Activated T-cell treated with anti-CD3 and anti-CD28 coated beads for 1 hour (primary cell): ENCODE results near the gene TEF.

Experiments used
- DNase-seq: peaks from one replicate; pipeline ENCODE4 v3.0.0-alpha.2; 2020; ENCODE audit warnings: low read depth

Gene TEF

DNA sequence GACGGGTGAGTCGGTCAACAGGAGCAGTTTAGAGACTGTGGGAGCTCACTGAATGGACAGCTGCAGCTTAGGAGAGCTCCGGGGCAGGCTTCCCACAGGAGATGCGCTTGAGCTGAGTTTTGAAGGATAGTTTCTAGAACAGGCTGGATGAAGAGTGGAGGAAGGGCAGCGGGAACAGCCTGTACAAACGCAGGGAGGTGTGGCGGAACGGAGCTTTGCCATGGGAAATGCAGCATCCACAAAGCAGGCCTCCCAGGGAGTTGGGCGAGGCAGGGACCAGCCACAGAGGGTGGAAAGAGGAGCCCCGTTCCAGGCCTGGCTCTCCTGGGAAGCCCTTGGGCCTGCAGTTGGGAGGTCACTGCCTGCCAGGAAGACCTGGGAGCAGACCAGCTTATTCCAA, 26.8 kb upstream of the TEF start:
- no peak for DNase-seq

DNA sequence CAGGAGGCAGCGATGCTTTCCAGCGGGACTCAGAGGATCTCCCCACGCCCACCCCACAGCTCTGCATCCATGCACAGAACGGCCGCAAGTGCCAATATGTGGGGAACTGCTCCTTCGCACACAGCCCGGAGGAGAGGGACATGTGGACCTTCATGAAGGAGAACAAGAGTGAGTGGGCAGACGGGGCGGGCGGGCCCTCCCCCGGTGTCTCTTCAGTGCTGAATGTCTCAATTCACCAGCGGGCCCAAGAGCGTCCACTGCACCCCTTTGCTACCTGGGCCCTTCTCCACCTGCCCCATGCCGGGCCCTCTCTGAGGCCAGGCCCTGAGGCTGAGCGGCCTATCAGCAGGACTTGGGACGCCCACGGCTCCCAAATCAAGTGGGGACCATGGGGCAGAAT, 25.8 kb upstream of the TEF start:
- DNase-seq, result no peak

DNA sequence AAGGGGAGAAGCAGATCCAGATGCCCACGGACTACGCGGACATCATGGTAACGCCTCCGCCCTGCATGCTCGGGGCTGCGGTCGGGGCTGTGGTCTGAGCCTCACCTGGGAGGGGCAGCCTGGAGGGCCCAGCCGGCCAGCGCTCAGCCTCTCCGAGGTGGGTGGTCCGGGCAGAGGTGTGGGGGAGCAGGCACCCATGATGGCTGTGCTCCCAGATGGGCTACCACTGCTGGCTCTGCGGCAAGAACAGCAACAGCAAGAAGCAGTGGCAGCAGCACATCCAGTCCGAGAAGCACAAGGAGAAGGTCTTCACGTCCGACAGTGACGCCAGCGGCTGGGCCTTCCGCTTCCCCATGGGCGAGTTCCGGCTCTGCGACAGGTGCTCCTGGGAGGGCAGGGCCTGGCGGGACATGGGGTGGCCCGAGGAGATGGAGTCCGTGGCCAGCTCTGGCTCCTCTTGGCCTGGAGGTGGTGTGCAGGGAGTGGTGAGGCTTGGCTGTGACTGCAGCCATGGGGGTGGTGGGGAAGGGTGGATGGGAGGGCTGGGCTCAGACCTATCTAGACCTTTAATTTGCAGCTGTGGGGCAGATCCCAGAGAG, 25.2 kb upstream of the TEF start:
- no peak for DNase-seq

DNA sequence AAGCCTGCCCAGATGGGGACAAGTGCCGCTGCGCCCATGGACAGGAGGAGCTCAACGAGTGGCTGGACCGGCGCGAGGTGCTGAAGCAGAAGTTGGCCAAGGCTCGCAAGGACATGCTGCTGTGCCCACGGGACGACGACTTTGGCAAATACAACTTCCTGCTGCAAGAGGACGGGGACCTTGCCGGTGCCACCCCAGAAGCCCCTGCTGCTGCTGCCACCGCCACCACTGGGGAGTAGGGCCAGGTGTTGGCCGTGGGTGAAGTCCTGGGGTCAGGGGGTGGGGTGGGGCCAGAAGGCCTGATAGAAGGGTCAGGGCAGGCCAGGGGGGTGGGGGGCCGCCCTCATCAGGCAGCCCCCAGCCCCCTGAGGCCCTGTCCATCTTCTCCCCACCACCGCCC, 24.6 kb upstream of the TEF start:
- no peak for DNase-seq

DNA sequence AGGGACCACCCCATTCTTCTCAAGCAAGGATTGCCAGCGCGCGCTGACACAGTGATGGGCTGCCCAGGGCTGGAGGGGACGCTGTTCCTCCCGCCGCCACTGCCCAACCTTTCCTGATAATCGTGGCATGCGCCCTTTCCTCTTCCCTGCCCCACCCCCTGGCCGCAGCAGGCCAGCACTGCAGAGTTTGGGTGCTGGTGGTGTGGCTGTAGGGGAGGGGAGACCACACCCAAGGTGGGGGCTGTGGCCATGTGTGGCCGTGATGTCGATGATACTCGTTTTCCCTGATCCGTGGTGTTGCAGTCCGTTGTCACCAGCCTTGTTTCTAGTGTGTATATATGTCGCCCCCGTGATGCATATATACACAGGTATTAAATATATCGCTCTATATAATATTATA, 22.8 kb upstream of the TEF start:
- DNase-seq, result no peak

DNA sequence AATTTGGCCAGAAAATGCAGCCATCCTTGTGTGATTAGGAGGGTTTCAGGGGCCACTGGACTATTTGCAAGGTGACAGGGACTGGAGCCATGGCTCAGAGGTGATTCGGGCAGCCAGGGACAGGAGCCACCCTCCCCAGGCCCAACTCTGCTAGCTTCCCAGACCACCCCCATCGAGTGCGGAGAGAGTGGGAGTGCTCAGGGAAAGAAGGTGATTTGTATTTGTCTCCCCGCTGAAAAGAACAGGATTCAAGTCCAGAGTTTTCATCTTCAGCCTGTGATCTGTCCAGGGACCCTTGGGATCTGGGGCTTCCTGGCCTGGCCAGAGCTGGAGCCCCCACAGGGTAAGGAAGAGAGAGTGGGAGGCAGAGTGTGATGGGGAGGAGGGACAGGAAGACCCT, 22.4 kb upstream of the TEF start:
- no peak for DNase-seq

DNA sequence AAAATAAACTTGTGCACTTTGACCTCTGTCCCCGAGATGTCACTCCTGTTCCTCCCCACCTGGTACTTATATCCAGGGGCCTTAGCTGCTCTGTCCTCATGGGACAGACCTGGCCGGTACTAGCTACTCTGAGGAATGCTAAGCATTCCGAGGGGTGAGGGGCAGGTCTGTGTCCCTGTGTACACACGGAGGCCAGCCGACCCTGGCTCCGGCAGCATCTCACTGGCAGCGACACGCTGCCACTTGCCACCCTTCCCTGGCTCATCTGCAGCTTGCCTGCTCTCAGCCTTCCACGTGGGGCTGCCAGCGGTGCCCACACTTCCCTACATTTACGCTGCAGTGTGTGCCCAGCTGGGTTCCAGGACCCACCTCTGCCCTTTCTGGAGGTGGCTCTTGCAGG, 21.6 kb upstream of the TEF start:
- DNase-seq, result no peak

DNA sequence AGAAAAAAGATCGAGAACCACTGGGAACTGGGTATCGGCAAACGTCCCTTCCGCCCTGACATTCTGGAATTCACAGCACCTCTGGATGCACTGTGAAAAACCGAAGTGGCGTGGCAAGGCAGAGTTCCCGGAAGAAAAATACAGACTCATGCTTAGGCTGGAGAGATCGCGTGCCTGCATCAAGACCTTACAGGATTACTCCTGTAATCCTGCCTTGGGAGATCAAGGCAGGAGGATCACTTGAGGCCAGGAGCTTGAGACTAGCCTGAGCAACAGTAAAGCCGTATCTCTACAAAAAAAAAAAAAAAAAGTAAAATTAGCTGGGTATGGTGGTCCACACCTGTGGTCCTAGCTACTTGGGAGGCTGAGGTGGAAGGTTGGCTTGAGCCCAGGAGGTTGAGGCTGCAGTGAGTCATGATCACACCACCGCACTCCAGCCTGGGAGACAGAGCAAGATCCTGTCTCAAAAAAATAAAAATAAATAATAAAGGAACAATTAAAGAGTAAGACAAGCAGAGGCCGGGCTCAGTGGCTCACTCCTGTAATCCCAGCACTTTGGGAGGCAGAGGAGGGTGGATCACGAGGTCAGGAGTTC, 19.9 kb upstream of the TEF start:
- DNase-seq, result no peak

DNA sequence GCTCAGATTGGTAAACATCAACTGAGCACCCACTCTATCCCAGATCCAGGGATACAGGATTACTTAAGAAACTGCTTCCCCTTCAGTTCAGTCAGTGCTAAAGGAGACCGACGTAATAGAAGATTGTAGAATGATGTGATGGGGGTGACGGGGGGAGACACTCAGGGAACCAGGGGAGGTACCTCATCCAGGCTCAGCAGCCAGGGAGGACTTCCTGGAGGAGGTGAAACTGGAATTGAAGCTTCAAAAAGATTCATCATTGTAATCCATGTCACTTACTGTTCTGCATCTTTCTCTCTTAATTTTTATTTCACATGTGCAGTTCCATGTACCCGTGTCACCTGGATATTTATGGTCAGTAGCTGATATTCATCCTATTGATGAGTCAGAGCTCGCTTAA, 19.1 kb upstream of the TEF start:
- DNase-seq, result no peak

DNA sequence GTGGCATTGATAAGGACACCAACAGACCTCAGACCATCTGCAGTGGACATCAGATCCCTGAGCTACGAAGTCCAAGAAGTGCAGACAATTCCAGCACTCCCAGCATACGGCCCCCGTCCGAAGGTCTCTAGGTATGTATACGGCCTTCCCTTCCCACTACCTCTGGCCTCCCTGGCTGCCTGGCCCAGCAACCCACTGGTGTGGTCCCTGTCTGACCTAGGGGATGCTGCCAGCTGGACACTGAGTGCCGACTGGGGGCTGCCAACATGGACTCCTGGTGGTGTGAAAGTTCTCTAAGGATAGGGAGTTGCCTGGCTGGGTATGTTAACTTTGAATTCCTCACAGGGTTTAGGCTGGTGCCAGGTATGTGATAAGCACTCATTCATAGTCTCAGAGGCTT, 17.5 kb upstream of the TEF start:
- no peak for DNase-seq

DNA sequence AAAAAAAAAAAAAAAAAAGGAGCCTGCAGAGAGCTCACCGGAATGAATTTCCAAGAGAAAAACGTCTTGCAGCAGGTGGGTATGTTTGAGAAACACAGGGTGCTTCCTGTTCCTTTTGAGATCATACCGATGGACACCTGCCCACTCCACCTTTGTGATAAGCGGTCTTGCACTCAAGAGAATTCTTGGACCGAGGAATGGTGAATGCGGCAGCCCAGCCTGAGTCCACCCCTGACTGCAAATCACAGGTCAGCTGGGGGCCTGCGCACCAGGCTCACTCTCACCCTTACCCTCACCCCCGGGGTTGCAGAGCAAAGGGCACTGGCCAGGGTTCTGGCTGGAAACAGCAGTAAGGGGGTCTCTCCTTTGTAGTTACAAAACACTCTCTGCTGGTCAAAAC, 16.8 kb upstream of the TEF start:
- DNase-seq, result no peak

DNA sequence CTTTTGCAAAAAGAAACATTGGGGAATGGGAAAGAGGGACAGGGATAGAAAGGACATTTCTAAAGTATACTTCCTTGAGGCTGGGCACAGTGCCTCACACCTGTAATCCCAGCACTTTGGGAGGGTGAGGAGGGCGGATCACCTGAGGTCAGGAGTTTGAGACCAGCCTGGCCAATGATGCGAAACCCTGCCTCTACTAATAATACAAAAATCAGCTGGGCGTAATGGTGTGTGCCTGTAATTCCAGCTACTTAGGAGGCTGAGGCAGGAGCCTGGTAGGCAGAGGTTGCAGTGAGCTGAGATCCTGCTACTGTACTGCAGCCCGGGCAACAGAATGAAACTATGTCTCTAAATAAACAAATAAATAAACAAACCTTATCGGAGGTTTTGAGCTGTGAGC, 16.3 kb upstream of the TEF start:
- DNase-seq, result no peak

DNA sequence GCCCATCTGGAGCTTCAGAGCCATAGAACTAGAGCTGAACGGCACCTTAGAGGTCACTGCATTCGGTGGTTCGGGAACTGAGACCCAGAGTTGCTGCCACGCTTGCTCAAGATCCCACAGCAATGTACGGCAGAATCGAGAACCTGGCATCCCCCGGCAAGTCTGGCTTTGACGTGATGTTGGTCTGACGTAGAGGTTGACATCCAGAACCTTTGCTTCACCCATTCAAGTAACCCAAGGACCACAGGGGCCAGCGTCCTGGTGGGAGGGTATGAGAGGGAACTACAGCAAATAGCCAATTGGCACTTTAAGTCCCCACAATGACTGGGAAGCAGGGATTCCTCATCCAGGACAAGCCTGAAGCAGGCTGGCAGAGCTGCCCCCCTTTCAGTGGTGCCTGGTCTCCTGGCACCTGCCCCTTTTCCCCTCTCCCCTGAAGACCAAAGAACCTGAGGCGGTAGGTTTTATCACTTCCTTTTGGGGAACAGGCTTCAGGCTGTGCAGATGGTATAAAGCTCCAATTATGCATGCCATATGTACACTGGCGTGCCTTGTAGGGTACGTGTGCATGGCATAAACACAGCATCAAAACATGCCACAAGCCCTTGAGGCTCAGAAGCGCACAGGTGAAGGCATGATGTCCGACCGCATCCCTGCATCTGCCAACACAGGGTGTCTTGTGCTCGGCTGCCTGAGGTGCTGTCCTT, 15.3 kb upstream of the TEF start:
- DNase-seq, result no peak

DNA sequence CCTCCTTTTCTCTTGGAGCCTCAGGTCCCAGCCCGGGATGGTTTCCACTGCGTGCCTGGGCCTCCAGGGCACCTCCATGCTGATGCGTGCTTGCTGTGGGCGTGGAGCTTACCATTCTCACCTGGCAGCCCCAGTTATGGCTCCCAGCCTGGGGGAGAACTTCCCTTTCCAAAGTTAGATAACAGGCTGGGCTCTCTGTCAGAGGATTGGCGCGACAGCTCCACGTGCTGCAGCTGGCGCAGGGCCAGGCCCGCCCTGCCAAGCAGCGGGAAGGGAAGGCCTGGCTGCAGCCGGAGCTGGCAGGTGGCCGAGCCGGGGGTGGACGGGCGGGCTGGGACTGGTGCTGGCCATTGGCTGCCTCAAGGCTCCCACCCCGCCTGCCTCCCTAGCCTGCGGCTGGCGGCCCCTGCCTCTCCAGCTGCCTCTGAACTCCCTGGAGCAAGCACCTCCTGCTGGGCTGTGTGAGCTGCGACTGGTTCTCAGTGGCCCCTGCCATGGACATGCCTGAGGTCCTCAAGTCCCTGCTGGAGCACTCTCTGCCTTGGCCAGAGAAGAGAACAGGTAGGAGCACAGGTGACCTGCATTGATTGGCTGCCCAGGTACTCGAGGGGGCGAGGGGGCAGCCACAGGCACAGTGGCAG, 14.6 kb upstream of the TEF start:
- DNase-seq, result no peak

DNA sequence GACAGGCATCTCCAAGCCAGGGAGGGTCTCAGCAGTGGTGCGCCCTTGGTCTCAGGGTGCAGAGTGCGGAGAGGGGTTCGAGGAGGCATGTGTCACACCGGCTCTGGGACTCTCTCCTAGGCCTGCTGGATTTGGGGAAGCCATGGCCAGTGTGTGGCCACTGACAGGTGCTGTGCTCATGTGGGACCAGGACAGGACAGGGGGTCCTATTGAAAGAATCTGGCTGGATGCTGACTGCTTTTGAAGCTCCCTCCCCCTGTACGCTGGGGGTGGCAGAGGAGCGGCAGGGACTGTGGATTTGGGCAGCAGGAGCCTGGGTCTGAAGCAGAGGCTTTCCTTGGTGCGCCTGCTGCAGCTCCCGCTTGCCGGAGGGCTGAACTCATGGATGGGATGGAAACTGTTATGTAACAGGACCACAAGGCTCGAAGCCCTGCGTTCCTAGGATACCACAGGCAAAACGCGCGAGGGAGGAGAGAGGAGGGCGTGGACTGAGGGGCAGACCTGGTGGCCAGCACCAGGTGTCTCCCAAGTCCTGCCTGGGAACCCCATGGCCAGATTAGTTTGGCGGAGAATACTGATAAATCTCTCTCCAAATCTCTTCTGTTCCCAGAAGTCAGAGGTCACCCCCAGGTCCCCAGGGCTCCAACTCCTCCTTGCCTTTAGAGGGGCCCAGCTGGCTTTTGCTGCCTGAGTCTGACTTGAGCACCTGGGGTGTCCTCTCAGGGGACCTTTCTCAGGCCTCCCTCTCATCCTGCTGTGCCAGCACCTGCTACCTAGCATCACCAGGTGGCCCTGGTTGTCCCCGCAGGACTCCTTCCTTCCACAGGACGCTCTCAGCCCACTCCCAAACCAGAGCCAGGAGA, 13.8 kb upstream of the TEF start:
- no peak for DNase-seq

DNA sequence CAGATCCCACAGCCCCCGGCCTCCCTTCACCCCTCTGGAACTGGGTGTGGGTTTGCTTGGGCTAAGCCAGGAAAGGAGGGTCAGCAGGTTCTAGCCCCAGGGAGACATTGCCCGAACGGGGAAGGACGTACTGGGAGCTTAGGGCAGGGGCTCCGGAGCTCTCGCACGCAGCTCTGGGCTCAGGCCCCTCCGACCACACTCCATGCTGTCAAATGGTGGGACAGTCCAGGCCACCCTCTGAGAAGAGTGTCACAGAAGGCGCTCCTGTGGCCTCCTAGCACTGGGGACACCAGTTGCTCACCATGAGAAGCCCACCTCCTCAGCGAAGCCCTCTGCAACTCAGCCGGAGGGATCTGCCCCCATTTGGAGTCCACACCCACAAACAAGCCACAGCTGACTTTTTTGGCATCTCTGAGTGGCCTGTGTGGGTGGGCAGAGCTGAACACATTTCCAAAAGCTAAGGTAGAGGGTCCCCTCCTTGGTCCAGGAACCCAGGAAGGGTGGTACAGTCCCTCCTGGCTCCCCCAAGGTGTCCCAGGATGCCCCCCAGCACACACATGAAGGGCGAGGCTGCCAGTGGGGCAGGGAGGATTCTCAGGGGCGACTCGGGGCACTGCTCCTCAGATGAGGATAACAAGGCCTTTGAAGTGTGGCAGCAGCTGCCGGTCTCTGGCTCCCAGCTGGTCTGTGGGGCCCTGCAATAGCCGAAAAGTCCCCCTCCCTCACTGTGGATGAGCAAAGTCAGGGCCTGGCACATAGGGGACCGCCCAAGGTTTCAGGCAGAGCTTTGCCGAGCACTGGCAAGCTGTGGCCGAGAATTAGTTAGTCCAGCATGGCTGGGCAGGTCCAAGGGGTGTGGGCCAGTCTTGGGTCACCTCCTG, 13.0 kb upstream of the TEF start:
- DNase-seq, result no peak

DNA sequence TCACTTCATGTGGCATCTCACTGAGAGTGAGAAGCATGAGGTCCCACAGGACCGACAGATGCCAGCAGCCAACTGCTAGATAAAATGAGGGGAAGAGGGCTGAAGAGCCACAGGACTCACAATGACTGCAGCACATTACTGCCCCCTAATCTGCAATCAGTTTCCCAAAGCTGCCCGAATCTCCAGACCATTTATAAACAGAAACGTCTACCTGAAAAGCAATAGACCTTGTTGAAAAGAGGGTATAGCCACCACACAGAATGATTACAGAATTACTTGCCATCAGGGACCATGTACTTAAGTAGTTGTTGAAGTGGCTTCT, 12.4 kb upstream of the TEF start:
- no peak for DNase-seq

DNA sequence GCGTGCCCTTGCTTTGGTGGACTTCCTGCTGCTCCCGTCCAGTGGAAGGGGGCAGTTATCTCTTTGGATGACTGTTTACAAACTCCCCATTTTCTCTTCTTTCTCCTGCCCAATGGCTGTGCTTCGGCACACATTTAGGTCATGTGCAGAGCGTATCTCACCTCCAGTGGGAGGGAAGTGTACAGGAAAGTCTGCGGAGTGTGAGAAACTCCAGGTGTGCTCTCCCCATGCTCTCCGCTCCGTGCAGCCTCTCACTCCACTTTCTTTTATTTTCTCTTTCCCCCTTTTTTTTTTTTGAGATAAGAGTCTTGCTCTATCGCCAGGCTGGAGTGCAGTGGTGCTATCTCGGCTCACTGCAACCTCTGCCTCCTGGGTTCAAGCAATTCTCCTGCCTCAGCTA, 11.9 kb upstream of the TEF start:
- DNase-seq, result no peak

DNA sequence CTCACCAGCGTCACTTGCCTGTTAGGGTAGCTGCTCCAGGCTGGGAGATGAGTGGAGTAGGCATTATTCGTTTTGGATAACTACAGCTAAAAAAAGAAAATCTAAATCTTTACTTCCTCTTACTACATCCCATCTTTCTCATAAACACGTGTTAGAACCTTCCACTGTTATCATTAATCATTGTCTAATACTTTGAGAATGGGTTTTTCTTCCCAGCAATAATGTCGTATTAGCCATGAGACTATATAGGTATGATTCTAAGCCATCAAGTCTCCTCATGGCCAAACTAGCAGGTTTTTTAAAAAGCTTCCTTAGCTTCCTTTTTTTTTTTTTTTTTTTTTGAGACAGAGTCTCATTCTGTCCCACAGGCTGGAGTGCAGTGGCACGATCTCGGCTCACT, 3.9 kb upstream of the TEF start:
- DNase-seq, result no peak

DNA sequence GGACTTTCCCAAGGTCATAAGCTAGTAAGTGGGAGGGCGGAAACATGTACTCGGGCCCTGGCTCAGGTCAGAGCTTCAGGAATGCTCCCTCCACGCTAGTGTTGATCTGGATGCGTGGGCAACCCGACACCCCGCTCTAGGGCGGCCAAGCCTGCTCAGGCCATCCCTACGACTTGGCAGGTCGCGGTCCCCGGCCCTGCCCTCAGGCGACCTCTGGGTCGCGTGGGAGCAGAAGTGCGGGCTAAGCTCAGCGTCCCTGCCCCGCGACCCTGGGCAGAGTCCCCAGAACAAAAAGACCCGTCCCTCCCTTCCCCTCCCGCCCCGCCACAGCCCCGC, 781 bp upstream of the TEF start:
- no peak for DNase-seq

DNA sequence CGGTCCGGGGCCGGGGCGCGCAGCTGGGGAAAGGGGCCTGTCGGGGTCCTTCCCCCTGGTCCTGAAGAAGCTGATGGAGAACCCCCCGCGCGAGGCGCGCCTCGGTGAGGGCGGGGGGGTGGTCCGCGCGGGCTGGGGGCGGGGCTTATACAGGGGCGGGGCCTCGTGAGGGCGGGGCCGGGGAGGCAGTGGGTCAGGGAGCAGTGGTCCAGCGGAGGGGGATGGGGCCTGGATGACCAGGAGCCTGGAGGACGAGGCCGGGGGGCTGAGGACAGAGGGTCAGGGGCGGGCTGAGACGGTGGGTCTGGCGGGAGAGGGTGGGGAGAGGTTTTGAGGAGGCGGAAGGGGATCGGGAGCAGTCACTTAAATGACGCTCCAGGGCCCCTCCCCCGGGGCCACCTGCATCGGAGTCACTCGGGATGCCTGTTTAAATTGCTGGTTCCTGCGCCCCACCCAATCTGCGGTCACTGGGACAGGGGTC, 396 bp downstream of the TEF start:
- peak; percentile 48 for DNase-seq

DNA sequence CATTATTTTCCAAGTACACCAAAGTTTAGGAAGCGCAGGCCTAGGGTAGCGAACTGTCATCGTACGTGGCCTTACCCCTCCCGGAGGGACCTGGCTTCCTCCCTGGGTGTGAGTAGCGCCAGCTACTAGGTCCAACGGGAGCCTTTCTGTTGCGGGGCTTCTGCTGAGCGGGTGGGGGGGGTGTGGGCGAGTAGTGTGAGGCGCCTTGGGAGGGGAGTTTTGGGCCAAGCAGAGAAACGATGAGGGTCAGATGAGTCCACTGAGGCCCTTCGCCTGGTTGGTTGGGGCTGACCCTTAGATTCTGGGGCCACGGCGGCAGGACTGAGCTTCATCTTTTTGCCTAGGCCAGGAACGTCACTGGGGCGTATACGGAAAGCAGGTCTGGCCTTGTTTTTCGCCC, 868 bp downstream of the TEF start:
- DNase-seq, result no peak
